HepG2 (cell line): ENCODE measurements around the gene CD7. TPM values are rescaled to one million over a fixed set of nuclear protein-coding genes. Genes with fewer than 3 reads are reported as not detected.

Experiments used
- FUBP1 ChIP-seq: sonication (generic); formaldehyde crosslinking; IDR thresholded peaks from 2 replicates; pipeline ENCODE4 v1.5.1; 2020; ENCODE audit warnings: missing genetic modification reagents, mild to moderate bottlenecking, borderline replicate concordance
- MTA3 ChIP-seq: sonication (generic); formaldehyde crosslinking; IDR thresholded peaks from 2 replicates; pipeline ENCODE4 v1.4.0; 2020; ENCODE audit warnings: missing genetic modification reagents
- PLRG1 ChIP-seq: fragments of 450-650 bp; conservative IDR thresholded peaks from 2 replicates; pipeline ENCODE4 v1.6.1; 2016
- REPIN1 ChIP-seq: sonication (generic); formaldehyde crosslinking; IDR thresholded peaks from 2 replicates; pipeline ENCODE4 v1.8.0; 2022; ENCODE audit warnings: missing genetic modification reagents, low read depth, mild to moderate bottlenecking, borderline replicate concordance
- RFX1 ChIP-seq: fragments of 450-650 bp; IDR thresholded peaks from 2 replicates; pipeline ENCODE4 v1.6.1; 2017
- SNAPC2 ChIP-seq: sonication (generic); formaldehyde crosslinking; IDR thresholded peaks from 2 replicates; pipeline ENCODE4 v1.8.1; 2022; ENCODE audit warnings: mild to moderate bottlenecking, missing genetic modification reagents
- ZBTB26 ChIP-seq: IDR thresholded peaks from 2 replicates; pipeline ENCODE4 v1.6.1; 2016; ENCODE audit warnings: missing compliant biosample characterization, missing genetic modification reagents, borderline replicate concordance
- ZKSCAN8 ChIP-seq: IDR thresholded peaks from 2 replicates; pipeline ENCODE4 v1.6.1; 2016; ENCODE audit warnings: borderline replicate concordance, missing genetic modification reagents, missing compliant biosample characterization
- ZNF276 ChIP-seq: sonication (generic); formaldehyde crosslinking; IDR thresholded peaks from 2 replicates; pipeline ENCODE4 v1.4.0; 2020; ENCODE audit warnings: mild to moderate bottlenecking, low read depth, missing genetic modification reagents
- ZNF496 ChIP-seq: sonication (generic); formaldehyde crosslinking; IDR thresholded peaks from 2 replicates; pipeline ENCODE4 v1.8.1; 2023; ENCODE audit warnings: mild to moderate bottlenecking, moderate library complexity, missing genetic modification reagents; ENCODE audit not compliant: insufficient replicate concordance
- ZNF609 ChIP-seq: sonication (generic); formaldehyde crosslinking; IDR thresholded peaks from 2 replicates; pipeline ENCODE4 v1.4.0; 2020; ENCODE audit warnings: mild to moderate bottlenecking, missing genetic modification reagents, borderline replicate concordance
- polyA plus RNA-seq, 8 experiments: library from polyadenylated mRNA; depleted of rRNA in 3 of 8; stranded (reverse) in 7 of 8; unstranded in 1 of 8; fragments of >200 nt; fragmentation: Illumina TruSeq in 4 of 8; extraction: Trizol in 4 of 8; gene quantifications; 2 replicates each; pipeline versions ENCODE4 v1.2.1 to v1.2.3, GENCODE V29; 2011 to 2016; ENCODE audit warnings: low read depth in 4 of 8, missing spikeins in 1 of 8, mixed read lengths in 1 of 8; ENCODE audit not compliant: insufficient read depth in 1 of 8
- total RNA-seq, 5 experiments: library from RNA; depleted of rRNA; stranded (reverse); fragments of >200 nt; fragmentation: Illumina TruSeq; extraction: Trizol; gene quantifications; 2 replicates each; pipeline ENCODE4 v1.2.3, GENCODE V29; 2016; ENCODE audit warnings: low read depth in 1 of 5
- TF ChIP-seq, protein P1 (sequence below): sonication (generic); formaldehyde crosslinking; IDR thresholded peaks from 2 replicates; pipeline ENCODE4 v1.5.0; 2020; ENCODE audit warnings: missing genetic modification reagents

CD7 gene
- total and polyA plus RNA-seq, 2 of the 13 experiments (the other 11 are each of a cell fraction or from before 2014, with no cell fraction given): 67.6 to 76.4 TPM

- TF ChIP-seq ZNF276 (CRISPR knock-in tag) (peak; percentile 91; the same call in 1 of the 2 replicates), MTA3 (CRISPR knock-in tag) (no peak), SNAPC2 (peak; percentile 68; the same call in 1 of the 2 replicates), ZNF496 (no peak), ZBTB26 (CRISPR knock-in tag) (peak; percentile 85), FUBP1 (CRISPR knock-in tag) (peak; percentile 82; the same call in 1 of the 2 replicates), RFX1 (no peak), REPIN1 (CRISPR knock-in tag) (peak; percentile 70; the same call in 1 of the 2 replicates), ZKSCAN8 (CRISPR knock-in tag) (peak; percentile 84; the same call in 1 of the 2 replicates), PLRG1 (no peak), ZNF609 (peak; percentile 91)
- TF ChIP-seq, protein P1, sequence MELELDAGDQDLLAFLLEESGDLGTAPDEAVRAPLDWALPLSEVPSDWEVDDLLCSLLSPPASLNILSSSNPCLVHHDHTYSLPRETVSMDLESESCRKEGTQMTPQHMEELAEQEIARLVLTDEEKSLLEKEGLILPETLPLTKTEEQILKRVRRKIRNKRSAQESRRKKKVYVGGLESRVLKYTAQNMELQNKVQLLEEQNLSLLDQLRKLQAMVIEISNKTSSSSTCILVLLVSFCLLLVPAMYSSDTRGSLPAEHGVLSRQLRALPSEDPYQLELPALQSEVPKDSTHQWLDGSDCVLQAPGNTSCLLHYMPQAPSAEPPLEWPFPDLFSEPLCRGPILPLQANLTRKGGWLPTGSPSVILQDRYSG (CRISPR knock-in tag): no peak; the same call in 1 of the 2 replicates
Measured at GRCh38 chr17:82287868-82288801, 29.3 kb downstream of the CD7 start (continued).
